H9 (cell line): ENCODE results near the gene BET1L. TPM values are rescaled to one million over a fixed set of nuclear protein-coding genes. Genes with fewer than 3 reads are reported as not detected.

Experiments used
- DNase-seq: peaks from one replicate; pipeline ENCODE4 v3.0.0-alpha.2; 2017
- H2AFZ ChIP-seq: one replicate; pipeline ENCODE4 v1.6.1; 2013; ENCODE audit warnings: mild to moderate bottlenecking, low read length, control low read depth, moderate library complexity
- H2AK5ac ChIP-seq: 2 replicates; pipeline ENCODE4 v1.6.1; 2013; ENCODE audit warnings: low read length, control low read depth, mixed read lengths; ENCODE audit not compliant: insufficient read length
- H2BK120ac ChIP-seq: one replicate; pipeline ENCODE4 v1.6.1; 2013; ENCODE audit warnings: low read depth, mild to moderate bottlenecking, low read length, control low read depth, inconsistent platforms; ENCODE audit not compliant: poor library complexity, severe bottlenecking
- H2BK12ac ChIP-seq: 2 replicates; pipeline ENCODE4 v1.6.1; 2013; ENCODE audit warnings: low read length, control low read depth, mixed read lengths, low read depth; ENCODE audit not compliant: insufficient read length
- H2BK15ac ChIP-seq: 2 replicates; pipeline ENCODE4 v1.6.1; 2013; ENCODE audit warnings: low read depth, low read length, control low read depth
- H2BK20ac ChIP-seq: one replicate; pipeline ENCODE4 v1.6.1; 2013; ENCODE audit warnings: low read depth, mild to moderate bottlenecking, low read length, control low read depth, inconsistent platforms; ENCODE audit not compliant: poor library complexity, severe bottlenecking
- H2BK5ac ChIP-seq: 2 replicates; pipeline ENCODE4 v1.6.1; 2013; ENCODE audit warnings: low read length, control low read depth, mixed read lengths; ENCODE audit not compliant: insufficient read length
- H3K14ac ChIP-seq: 2 replicates; pipeline ENCODE4 v1.6.1; 2013; ENCODE audit warnings: low read length, control low read depth; ENCODE audit not compliant: insufficient read depth
- H3K18ac ChIP-seq: 2 replicates; pipeline ENCODE4 v1.6.1; 2013; ENCODE audit warnings: low read depth, mild to moderate bottlenecking, mixed read lengths, low read length, control low read depth; ENCODE audit not compliant: insufficient read length
- H3K23ac ChIP-seq: 2 replicates; pipeline ENCODE4 v1.6.1; 2013; ENCODE audit warnings: low read length, control low read depth, mixed read lengths, low read depth; ENCODE audit not compliant: insufficient read length
- H3K23me2 ChIP-seq: 2 replicates; pipeline ENCODE4 v1.6.1; 2013; ENCODE audit warnings: low read depth, mild to moderate bottlenecking, mixed read lengths, low read length, control low read depth; ENCODE audit not compliant: insufficient read length, poor library complexity, severe bottlenecking
- H3K27ac ChIP-seq: 2 replicates; pipeline ENCODE4 v1.5.1; 2013; ENCODE audit warnings: low read length, control low read depth, mixed read lengths, low read depth; ENCODE audit not compliant: insufficient read length
- H3K27me3 ChIP-seq: 2 replicates; pipeline ENCODE4 v1.6.1; 2013; ENCODE audit warnings: low read length, control low read depth, inconsistent platforms; ENCODE audit not compliant: insufficient read depth
- H3K4ac ChIP-seq: 2 replicates; pipeline ENCODE4 v1.6.1; 2013; ENCODE audit warnings: low read depth, mild to moderate bottlenecking, control low read depth, inconsistent platforms, low read length, moderate library complexity
- H3K4me1 ChIP-seq: 2 replicates; pipeline ENCODE4 v1.6.1; 2013; ENCODE audit warnings: low read length, control low read depth, inconsistent platforms; ENCODE audit not compliant: insufficient read depth
- H3K4me2 ChIP-seq: 2 replicates; pipeline ENCODE4 v1.6.1; 2013; ENCODE audit warnings: low read length, control low read depth, mixed read lengths; ENCODE audit not compliant: insufficient read length, insufficient read depth
- H3K56ac ChIP-seq: 2 replicates; pipeline ENCODE4 v1.6.1; 2013; ENCODE audit warnings: low read depth, mild to moderate bottlenecking, mixed read lengths, low read length, control low read depth; ENCODE audit not compliant: insufficient read length
- H3K79me1 ChIP-seq: 2 replicates; pipeline ENCODE4 v1.6.1; 2013; ENCODE audit warnings: low read depth, mild to moderate bottlenecking, moderate library complexity, low read length, control low read depth, inconsistent platforms; ENCODE audit not compliant: insufficient read depth, poor library complexity, severe bottlenecking
- H3K79me2 ChIP-seq: 2 replicates; pipeline ENCODE4 v1.6.1; 2013; ENCODE audit warnings: low read length, control low read depth, inconsistent platforms; ENCODE audit not compliant: insufficient read depth
- H3K9ac ChIP-seq: 2 replicates; pipeline ENCODE4 v1.6.1; 2013; ENCODE audit warnings: low read length, control low read depth, mixed read lengths; ENCODE audit not compliant: insufficient read length; ENCODE audit errors: extremely low read depth
- H3K9me3 ChIP-seq: one replicate; pipeline ENCODE4 v1.6.1; 2013; ENCODE audit warnings: low read depth, low read length, inconsistent platforms; ENCODE audit not compliant: control insufficient read depth
- H3T11ph ChIP-seq: one replicate; pipeline ENCODE4 v1.6.1; 2013; ENCODE audit warnings: mild to moderate bottlenecking, low read length, control low read depth, inconsistent platforms
- H4K20me1 ChIP-seq: one replicate; pipeline ENCODE4 v1.6.1; 2013; ENCODE audit not compliant: control insufficient read depth, insufficient read length, insufficient read depth
- H4K5ac ChIP-seq: 2 replicates; pipeline ENCODE4 v1.6.1; 2013; ENCODE audit warnings: low read depth, mild to moderate bottlenecking, mixed read lengths, low read length, control low read depth; ENCODE audit not compliant: insufficient read length
- H4K8ac ChIP-seq: replicated peaks from 2 replicates; pipeline ENCODE4 v1.6.1; 2013; ENCODE audit warnings: low read length, control low read depth, mixed read lengths, low read depth; ENCODE audit not compliant: insufficient read length
- H4K91ac ChIP-seq: 2 replicates; pipeline ENCODE4 v1.6.1; 2013; ENCODE audit warnings: low read depth, mild to moderate bottlenecking, moderate library complexity, mixed read lengths, low read length, control low read depth; ENCODE audit not compliant: insufficient read length
- H3K27ac Mint-ChIP-seq, 3 experiments: 2 replicates in 2 of 3; 3 replicates in 1 of 3; pipeline ENCODE4 v1.8.0; 2020 to 2021; ENCODE audit warnings: mixed read lengths in 3 of 3, mild to moderate bottlenecking in 1 of 3, moderate library complexity in 1 of 3
- H3K27me3 Mint-ChIP-seq: 2 replicates; pipeline ENCODE4 v1.8.0; 2021; ENCODE audit warnings: low read depth, mild to moderate bottlenecking, moderate library complexity, mixed read lengths
- H3K36me3 Mint-ChIP-seq, 3 experiments: 2 replicates in 2 of 3; 3 replicates in 1 of 3; pipeline ENCODE4 v1.8.0; 2020 to 2021; ENCODE audit warnings: low read depth in 3 of 3, mixed read lengths in 3 of 3; ENCODE audit not compliant: insufficient read depth in 1 of 3
- H3K4me1 Mint-ChIP-seq, 2 experiments: 2 replicates each; pipeline ENCODE4 v1.8.0; 2020; ENCODE audit warnings: mixed read lengths in 2 of 2
- H3K4me3 Mint-ChIP-seq, 2 experiments: 2 replicates in 1 of 2; 3 replicates in 1 of 2; pipeline ENCODE4 v1.8.0; 2020 to 2021; ENCODE audit warnings: mild to moderate bottlenecking in 2 of 2, mixed read lengths in 2 of 2, moderate library complexity in 1 of 2
- H3K9me3 Mint-ChIP-seq, 2 experiments: 2 replicates in 1 of 2; 3 replicates in 1 of 2; pipeline ENCODE4 v1.8.0; 2020; ENCODE audit warnings: mild to moderate bottlenecking in 2 of 2, mixed read lengths in 2 of 2, moderate library complexity in 1 of 2
- CTCF ChIP-seq: fragments of 200-600 bp; sonication (generic); conservative IDR thresholded peaks from 3 replicates; pipeline ENCODE4 v1.8.0; 2021; ENCODE audit warnings: antibody characterized with exemption, mild to moderate bottlenecking
- WGBS: extraction: QIAGEN DNeasy Blood & Tissue Kit; methylation state at CpG from one replicate; pipeline ENCODE4 v1.1.7; 2013; ENCODE audit warnings: missing lambda C conversion rate, low lambda C conversion rate, mixed read lengths; ENCODE audit not compliant: insufficient read length; ENCODE audit errors: extremely low coverage; 5-methylcytosine and 5-hydroxymethylcytosine counted together
- total RNA-seq: library from RNA; stranded (reverse); gene quantifications from 2 replicates; pipeline ENCODE4 v1.2.1, GENCODE V29; 2021

Gene BET1L
- total RNA-seq, 1 experiment from 2014 or later: 49.4 TPM

GRCh38 chr11:241634-242033 lies 34.4 kb upstream of the BET1L start:
- H3K79me1 ChIP-seq: peaks cover 11% of the 10 kb centered on the region
- no peak overlapping the region for H3T11ph ChIP-seq
- Mint-ChIP-seq H3K4me1 (peaks cover 9 to 10% of the 10 kb centered on the region in 2 experiments; a peak in 3 of 4 replicates), H3K4me3 (no peak overlapping the region), H3K27ac (peak overlapping the region in 2 of 3 experiments; percentile 1 to 13; a peak in 2 of 7 replicates), H3K36me3 (peaks cover 35 to 69% (median 48%) of the 10 kb centered on the region in 3 experiments; a peak in 6 of 7 replicates), H3K27me3 (no peaks in the 10 kb centered on the region; the same call in 1 of the 2 replicates), H3K9me3 (no peaks in the 10 kb centered on the region)
- no peak overlapping the region for H2AFZ ChIP-seq
- no peak for DNase-seq
- H3K27ac ChIP-seq: no peak overlapping the region
- H3K18ac ChIP-seq: no peak overlapping the region
- no peak overlapping the region for H3K14ac ChIP-seq
- no peak overlapping the region for H3K4ac ChIP-seq
- H2AK5ac ChIP-seq: no peak overlapping the region
- H2BK12ac ChIP-seq: no peak overlapping the region
- no peaks in the 10 kb centered on the region for H3K27me3 ChIP-seq
- H2BK5ac ChIP-seq: no peak overlapping the region
- H3K9ac ChIP-seq: no peak overlapping the region
- H3K23ac ChIP-seq: no peak overlapping the region
- H4K8ac ChIP-seq: no peak overlapping the region
- H3K9me3 ChIP-seq: no peaks in the 10 kb centered on the region
- H2BK15ac ChIP-seq: no peak overlapping the region
- H3K4me2 ChIP-seq: no peak overlapping the region
- H3K79me2 ChIP-seq: peaks cover 6% of the 10 kb centered on the region; the same call in 1 of the 2 replicates
- no peak overlapping the region for H2BK120ac ChIP-seq
- no peak overlapping the region for H4K91ac ChIP-seq
- no peaks in the 10 kb centered on the region for H4K20me1 ChIP-seq
- H4K5ac ChIP-seq: no peak overlapping the region
- no peak overlapping the region for H2BK20ac ChIP-seq
- H3K4me1 ChIP-seq: no peaks in the 10 kb centered on the region
- no CpG with 5 or more reads among the region's 5 CpGs for WGBS
- no peak for TF ChIP-seq CTCF
- H3K56ac ChIP-seq: no peak overlapping the region
- peaks cover under 1% of the 10 kb centered on the region for H3K23me2 ChIP-seq
